ENCODE measurements around the gene TXNL1. TPM values are rescaled to one million over a fixed set of nuclear protein-coding genes. Genes with fewer than 3 reads are reported as not detected.

Gene TXNL1
- total and polyA plus RNA-seq, 3 donors from 2014 or later = 60.7 to 107 (median 62.6) TPM

GRCh38 chr18:56562479-56562878 lies 75.9 kb downstream of the TXNL1 start:
- Histone ChIP-seq H3K9me3 (no peaks in the 10 kb centered on the region), H3K4me1 (no peaks in the 10 kb centered on the region), H3K27ac (no peak overlapping the region), H3K4me3 (no peak overlapping the region), H3K27me3 (no peaks in the 10 kb centered on the region), H3K36me3 (ENCODE audit: low read depth, missing control alignments) (no peaks in the 10 kb centered on the region)
- 74 to 79% methylated on average over 5 of the region's 5 CpGs for WGBS, 2 donors
- no peak for DNase-seq
- intact Hi-C loops (cut with DNase I; ENCODE audit: low total_unique reads) = no loop called here
- TF ChIP-seq POLR2A (IDR thresholded peaks at IDR 0.05) (no peak), CTCF (IDR thresholded peaks at IDR 0.05) (no peak)

GRCh38 chr18:56560992-56561391 lies 77.4 kb downstream of the TXNL1 start:
- no peaks in the 10 kb centered on the region for H3K36me3 ChIP-seq (ENCODE audit: low read depth, missing control alignments)
- H3K4me1 ChIP-seq = no peaks in the 10 kb centered on the region
- H3K4me3 ChIP-seq = no peak overlapping the region
- intact Hi-C loops (cut with DNase I; ENCODE audit: low total_unique reads) = no loop called here
- no peaks in the 10 kb centered on the region for H3K27me3 ChIP-seq
- no peak overlapping the region for H3K27ac ChIP-seq
- 95 to 97% methylated on average over 2 of the region's 2 CpGs for WGBS, 2 donors
- TF ChIP-seq CTCF (IDR thresholded peaks at IDR 0.05) (no peak), POLR2A (IDR thresholded peaks at IDR 0.05) (no peak)
- no peak for DNase-seq
- H3K9me3 ChIP-seq = no peaks in the 10 kb centered on the region

DNA sequence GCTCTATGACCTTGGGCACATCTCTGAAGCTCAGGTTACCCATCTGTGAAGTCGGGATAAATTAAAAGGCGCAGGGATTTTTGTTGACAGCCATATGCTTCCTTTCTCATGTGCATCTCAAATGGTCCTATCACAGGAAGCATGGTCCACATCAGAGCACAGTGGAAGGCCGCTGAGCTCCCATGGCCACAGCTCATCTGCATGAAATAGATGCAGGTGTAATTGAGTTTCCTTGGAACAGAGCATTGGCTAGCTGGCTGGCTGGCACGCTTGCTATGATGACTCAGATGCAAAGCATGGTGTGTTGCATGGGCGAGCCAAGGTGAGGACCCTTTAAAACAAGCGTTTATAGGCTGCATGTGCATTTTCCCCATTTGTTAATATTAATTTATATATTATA lies 79.3 kb downstream of the TXNL1 start:
- DNase-seq = no peak
- intact Hi-C loops (cut with DNase I; ENCODE audit: low total_unique reads) = no loop called here

GRCh38 chr18:56556907-56557306 lies 81.5 kb downstream of the TXNL1 start:
- no peaks in the 10 kb centered on the region for H3K27me3 ChIP-seq
- TF ChIP-seq CTCF (IDR thresholded peaks at IDR 0.05) = no peak
- no peak for TF ChIP-seq POLR2A (IDR thresholded peaks at IDR 0.05)
- no peak for DNase-seq
- no peaks in the 10 kb centered on the region for H3K9me3 ChIP-seq
- H3K36me3 ChIP-seq (ENCODE audit: low read depth, missing control alignments) = no peaks in the 10 kb centered on the region
- no peak overlapping the region for H3K4me3 ChIP-seq
- H3K27ac ChIP-seq = no peak overlapping the region
- 100% methylated on average over 1 of the region's 1 CpG for WGBS, 2 donors
- H3K4me1 ChIP-seq = no peaks in the 10 kb centered on the region
- intact Hi-C loops (cut with DNase I; ENCODE audit: low total_unique reads) = no loop called here

More for the DNA sequence above, 79.3 kb downstream of the TXNL1 start:
- Histone ChIP-seq H3K4me1 (no peaks in the 10 kb centered on the region), H3K27me3 (no peaks in the 10 kb centered on the region), H3K27ac (no peak overlapping the region), H3K9me3 (no peaks in the 10 kb centered on the region), H3K36me3 (ENCODE audit: low read depth, missing control alignments) (no peaks in the 10 kb centered on the region), H3K4me3 (no peak overlapping the region)
- TF ChIP-seq POLR2A (IDR thresholded peaks at IDR 0.05) (no peak), CTCF (IDR thresholded peaks at IDR 0.05) (no peak)
- 92 to 96% methylated on average over 6 of the region's 6 CpGs for WGBS, 2 donors

- intact Hi-C loops (cut with DNase I; ENCODE audit: low total_unique reads) = no loop called here
- no peak overlapping the region for H3K4me3 ChIP-seq
- no peak for TF ChIP-seq POLR2A (IDR thresholded peaks at IDR 0.05)
- no peak for TF ChIP-seq CTCF (IDR thresholded peaks at IDR 0.05)
- no peaks in the 10 kb centered on the region for H3K36me3 ChIP-seq (ENCODE audit: low read depth, missing control alignments)
- no peaks in the 10 kb centered on the region for H3K9me3 ChIP-seq
- no peaks in the 10 kb centered on the region for H3K4me1 ChIP-seq
- no peak for DNase-seq
- no peak overlapping the region for H3K27ac ChIP-seq
- H3K27me3 ChIP-seq = no peaks in the 10 kb centered on the region
- 82 to 88% methylated on average over 4 of the region's 4 CpGs for WGBS, 2 donors
Measured at GRCh38 chr18:56550121-56550520, 88.3 kb downstream of the TXNL1 start.
